Hematopoietic multipotent progenitor cell treated with erythropoietin and hydrocortisone succinate and interleukin-3 and kit ligand, for 17 days (in vitro differentiated cells): ENCODE measurements around the gene PCDHA1.
A peak's percentile ranks its signal among the peaks of the same experiment; 100 is the strongest.
"Not testable (repeated sequence)": the region's sequence is repeated elsewhere in the genome, so short reads cannot be mapped to it uniquely, and the experiment has no call there.

Experiments
- DNase-seq: peaks from one replicate; pipeline ENCODE4 v3.0.0-alpha.2; 2015; ENCODE audit warnings: low spot score

Gene PCDHA1

DNA sequence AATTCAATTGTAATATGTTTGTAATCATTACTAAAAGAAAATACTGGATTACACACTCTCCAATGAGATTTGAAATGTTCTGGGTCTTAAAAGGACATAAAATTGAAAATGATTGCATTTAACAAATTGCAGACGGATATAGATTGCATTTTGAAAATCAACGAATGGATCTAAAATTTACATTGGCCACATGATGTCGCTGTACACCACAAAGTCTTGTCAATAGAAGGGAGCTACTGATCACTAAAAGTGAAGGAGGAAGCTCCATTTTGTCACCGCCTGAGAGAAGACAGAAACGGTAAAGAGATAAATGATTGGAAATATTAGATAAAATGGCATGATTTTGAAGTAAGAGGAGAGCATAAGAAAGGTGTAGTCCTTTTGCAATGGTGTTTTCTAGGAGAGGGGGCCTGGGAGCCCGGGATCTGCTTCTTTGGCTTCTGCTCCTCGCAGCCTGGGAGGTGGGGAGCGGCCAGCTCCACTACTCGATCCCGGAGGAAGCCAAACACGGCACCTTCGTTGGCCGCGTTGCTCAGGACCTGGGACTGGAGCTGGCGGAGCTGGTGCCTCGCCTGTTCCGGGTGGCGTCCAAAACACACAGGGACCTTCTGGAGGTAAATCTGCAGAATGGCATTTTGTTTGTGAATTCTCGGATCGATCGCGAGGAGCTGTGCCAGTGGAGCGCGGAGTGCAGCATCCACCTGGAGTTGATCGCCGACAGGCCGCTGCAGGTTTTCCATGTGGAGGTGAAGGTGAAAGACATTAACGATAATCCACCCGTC lies at the start of gene PCDHA1:
Gene PCDHA1, plus strand, starts transcription at position 236 of the 782 bp plus-strand sequence.
- no peak for DNase-seq

GRCh38 chr5:140737486-140737885 lies 48.5 kb upstream of the PCDHA1 start:
- no peak for DNase-seq

- DNase-seq, result no peak
Measured at GRCh38 chr5:140741967-140742366, 44.0 kb upstream of the PCDHA1 start.

- DNase-seq, result no peak
Measured at GRCh38 chr5:140753561-140753960, 32.4 kb upstream of the PCDHA1 start.

GRCh38 chr5:140764177-140764973 lies 21.6 kb upstream of the PCDHA1 start:
- no peak for DNase-seq

DNA sequence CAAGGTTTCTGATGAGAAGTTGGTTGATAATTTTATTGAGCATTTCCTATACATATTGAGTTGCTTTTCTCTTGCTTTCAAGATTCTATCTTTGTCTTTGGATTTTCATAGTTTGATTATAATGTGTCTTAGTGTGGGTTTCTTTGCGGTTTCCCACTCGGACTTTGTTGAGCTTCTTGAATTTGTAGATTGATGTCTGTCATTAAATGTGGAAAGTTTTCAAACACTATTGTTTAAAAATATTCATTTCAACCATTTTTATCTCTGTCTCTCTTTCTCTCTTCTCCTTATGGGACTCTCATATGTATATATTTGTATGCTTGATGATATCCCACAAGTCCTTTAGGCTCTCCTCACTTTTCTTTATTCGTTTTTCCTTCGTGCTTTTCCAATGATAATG lies 18.5 kb upstream of the PCDHA1 start:
- DNase-seq, result no peak

GRCh38 chr5:140780512-140780911 lies 5.4 kb upstream of the PCDHA1 start:
- no peak for DNase-seq

DNA sequence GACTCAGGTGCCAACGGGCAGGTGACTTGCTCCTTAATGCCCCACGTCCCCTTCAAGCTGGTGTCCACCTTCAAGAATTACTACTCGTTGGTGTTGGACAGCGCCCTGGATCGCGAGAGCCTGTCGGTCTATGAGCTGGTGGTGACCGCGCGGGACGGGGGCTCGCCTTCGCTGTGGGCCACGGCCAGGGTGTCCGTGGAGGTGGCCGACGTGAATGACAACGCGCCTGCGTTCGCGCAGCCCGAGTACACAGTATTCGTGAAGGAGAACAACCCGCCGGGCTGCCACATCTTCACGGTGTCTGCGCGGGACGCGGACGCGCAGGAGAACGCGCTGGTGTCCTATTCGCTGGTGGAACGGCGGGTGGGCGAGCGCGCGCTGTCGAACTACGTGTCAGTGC lies 1.5 kb downstream of the PCDHA1 start:
- DNase-seq, result not testable (repeated sequence)

DNA sequence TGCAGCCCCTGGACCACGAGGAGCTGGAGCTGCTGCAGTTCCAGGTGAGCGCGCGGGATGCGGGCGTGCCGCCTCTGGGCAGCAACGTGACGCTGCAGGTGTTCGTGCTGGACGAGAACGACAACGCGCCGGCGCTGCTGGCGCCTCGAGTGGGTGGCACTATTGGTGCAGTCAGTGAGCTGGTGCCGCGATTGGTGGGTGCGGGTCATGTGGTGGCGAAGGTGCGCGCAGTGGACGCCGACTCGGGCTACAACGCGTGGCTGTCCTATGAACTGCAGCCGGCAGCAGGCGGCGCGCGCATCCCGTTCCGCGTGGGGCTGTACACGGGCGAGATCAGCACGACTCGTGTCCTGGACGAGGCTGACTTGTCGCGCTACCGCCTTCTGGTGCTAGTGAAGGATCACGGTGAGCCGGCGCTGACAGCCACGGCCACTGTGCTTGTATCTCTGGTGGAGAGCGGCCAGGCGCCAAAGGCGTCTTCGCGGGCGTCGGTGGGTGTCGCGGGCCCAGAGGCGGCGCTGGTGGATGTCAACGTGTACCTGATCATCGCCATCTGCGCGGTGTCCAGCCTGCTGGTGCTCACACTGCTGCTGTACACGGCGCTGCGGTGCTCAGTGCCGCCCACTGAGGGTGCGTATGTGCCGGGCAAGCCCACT lies 2.0 kb downstream of the PCDHA1 start:
- DNase-seq, result not testable (repeated sequence)

DNA sequence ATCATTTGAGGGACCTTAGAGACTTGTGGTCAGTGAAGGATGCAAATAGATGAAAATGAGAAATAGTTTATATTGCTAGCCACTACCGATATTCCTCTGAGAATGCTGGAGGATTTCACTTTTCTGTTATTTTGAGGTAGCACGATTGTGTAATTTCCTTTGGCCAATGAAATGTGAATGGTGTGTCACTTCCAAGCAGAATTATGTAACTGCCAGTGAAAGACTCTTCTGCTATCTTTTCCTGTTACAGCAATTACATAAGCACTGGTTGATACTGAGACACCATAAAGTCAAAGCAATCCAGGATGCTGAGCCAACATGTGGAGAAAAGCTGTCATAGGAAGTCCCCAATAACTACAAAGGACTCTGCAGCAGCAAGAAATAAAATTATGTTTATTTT lies 5.1 kb downstream of the PCDHA1 start:
- DNase-seq, result no peak

DNA sequence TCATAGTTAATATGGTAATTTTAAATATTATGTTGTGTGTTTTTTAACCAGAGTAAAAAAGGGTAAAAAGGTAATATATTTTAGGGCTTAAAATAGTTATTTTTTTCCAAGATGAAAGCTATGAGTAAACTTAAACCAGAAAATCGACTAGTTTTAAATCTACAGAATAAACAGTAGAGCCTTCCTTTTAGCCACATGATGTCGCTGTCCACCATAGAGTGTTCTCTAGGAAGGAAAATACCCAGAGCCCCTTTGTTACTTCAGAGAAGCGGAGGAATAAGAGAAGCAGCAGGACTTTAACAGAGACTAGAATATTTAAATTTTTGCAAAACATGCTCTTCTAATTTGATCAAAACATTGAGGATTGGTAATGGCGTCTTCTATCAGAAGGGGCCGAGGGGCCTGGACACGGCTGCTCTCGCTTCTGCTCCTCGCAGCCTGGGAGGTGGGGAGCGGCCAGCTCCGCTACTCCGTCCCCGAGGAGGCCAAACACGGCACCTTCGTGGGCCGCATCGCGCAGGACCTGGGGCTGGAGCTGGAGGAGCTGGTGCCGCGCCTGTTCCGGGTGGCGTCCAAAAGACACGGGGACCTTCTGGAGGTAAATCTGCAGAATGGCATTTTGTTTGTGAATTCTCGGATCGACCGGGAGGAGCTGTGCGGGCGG lies 8.8 kb downstream of the PCDHA1 start, which contains the start of gene PCDHA2:
Gene PCDHA2, plus strand, starts transcription at position 258 of the 664 bp plus-strand sequence.
- no peak for DNase-seq

- DNase-seq, result no peak
Measured at GRCh38 chr5:140795259-140795641, 9.3 kb downstream of the PCDHA1 start.

- not testable (repeated sequence) for DNase-seq
Measured at GRCh38 chr5:140796072-140796717, 10.3 kb downstream of the PCDHA1 start.

- no peak for DNase-seq
Measured at GRCh38 chr5:140796718-140797095, 10.8 kb downstream of the PCDHA1 start.

GRCh38 chr5:140800816-140801493 lies 15.0 kb downstream of the PCDHA1 start, which contains the start of gene PCDHA3:
PCDHA3 (plus strand) TSS chr5:140801057.
- no peak for DNase-seq

GRCh38 chr5:140801494-140801841 lies 15.5 kb downstream of the PCDHA1 start:
- DNase-seq, result no peak

DNA sequence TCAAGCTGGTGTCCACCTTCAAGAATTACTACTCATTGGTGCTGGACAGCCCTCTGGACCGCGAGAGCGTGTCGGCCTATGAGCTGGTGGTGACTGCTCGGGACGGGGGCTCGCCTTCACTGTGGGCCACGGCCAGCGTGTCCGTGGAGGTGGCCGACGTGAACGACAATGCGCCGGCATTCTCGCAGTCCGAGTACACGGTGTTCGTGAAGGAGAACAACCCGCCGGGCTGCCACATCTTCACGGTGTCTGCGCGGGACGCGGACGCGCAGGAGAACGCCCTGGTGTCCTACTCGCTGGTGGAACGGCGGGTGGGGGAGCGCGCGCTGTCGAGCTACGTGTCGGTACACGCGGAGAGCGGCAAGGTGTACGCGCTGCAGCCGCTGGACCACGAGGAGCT lies 16.4 kb downstream of the PCDHA1 start:
- DNase-seq, result not testable (repeated sequence)

GRCh38 chr5:140802781-140803271 lies 16.9 kb downstream of the PCDHA1 start:
- DNase-seq, result no peak

DNA sequence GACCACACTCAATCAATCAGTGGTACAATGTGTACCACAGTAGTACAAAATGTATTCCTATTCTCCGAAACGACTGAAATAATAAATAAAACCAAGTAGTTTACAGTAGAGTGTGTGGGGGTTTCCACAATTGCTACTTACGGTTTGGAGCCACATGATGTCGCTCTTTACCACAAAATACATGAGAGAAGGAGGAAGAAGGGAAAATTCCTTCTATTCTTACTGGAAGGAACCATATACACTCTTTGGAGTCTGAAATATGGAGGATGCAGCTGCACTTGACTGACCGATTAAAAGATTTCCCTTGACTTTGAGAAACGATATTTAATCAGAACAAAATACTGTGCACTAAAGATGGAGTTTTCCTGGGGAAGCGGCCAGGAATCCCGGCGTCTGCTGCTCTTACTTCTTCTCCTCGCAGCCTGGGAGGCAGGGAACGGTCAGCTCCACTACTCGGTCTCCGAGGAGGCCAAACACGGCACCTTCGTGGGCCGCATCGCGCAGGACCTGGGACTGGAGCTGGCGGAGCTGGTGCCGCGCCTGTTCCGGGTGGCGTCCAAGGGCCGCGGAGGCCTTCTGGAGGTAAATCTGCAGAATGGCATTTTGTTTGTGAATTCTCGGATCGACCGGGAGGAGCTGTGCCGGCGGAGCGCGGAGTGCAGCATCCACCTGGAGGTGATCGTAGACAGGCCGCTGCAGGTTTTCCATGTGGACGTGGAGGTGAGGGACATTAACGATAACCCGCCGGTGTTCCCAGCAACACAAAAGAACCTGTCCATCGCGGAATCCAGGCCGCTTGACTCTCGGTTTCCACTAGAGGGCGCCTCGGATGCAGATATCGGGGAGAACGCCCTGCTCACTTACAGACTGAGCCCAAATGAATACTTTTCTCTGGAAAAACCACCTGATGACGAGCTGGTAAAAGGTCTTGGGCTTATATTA lies 21.2 kb downstream of the PCDHA1 start, which contains the start of gene PCDHA4:
Gene PCDHA4, plus strand, starts transcription at position 235 of the 942 bp plus-strand sequence.
- peak; percentile 8 for DNase-seq
